Bronchial epithelial cell (primary cell): Measurements from ENCODE around the gene KCNA5. TPM values are rescaled to one million over a fixed set of nuclear protein-coding genes. Genes with fewer than 3 reads are reported as not detected.

ENCODE experiments used
- DNase-seq: peaks from one replicate; pipeline ENCODE4 v3.0.0-alpha.2; 2010; ENCODE audit warnings: low read depth
- FAIRE-seq: peaks from 2 replicates; lab custom pipeline; 2011; peaks lifted over from hg19 to GRCh38; lab: Jason Lieb, UNC
- H3K27me3 ChIP-seq: 2 replicates; pipeline ENCODE4 v1.5.1; 2011; ENCODE audit warnings: low read length; ENCODE audit not compliant: control insufficient read depth, insufficient read depth
- H3K36me3 ChIP-seq: 2 replicates; pipeline ENCODE4 v1.5.1; 2011; ENCODE audit warnings: low read length; ENCODE audit not compliant: control insufficient read depth, insufficient read depth
- H3K4me3 ChIP-seq: 2 replicates; pipeline ENCODE4 v1.5.1; 2011; ENCODE audit warnings: mild to moderate bottlenecking, low read depth, low read length, control low read depth
- total RNA-seq: library from RNA; depleted of rRNA; stranded (reverse); fragments of >200 nt; gene quantifications from 2 replicates; pipeline ENCODE4 v1.2.1, GENCODE V29; 2014
- TF ChIP-seq, protein P1 (sequence below): IDR thresholded peaks from 2 replicates; pipeline ENCODE4 v1.5.1; 2011; ENCODE audit warnings: mild to moderate bottlenecking, moderate library complexity, low read length, control low read depth, inconsistent platforms; ENCODE audit not compliant: insufficient read depth, severe bottlenecking

The KCNA5 gene
- total RNA-seq, 1 donor from 2014 or later: not detected

DNA sequence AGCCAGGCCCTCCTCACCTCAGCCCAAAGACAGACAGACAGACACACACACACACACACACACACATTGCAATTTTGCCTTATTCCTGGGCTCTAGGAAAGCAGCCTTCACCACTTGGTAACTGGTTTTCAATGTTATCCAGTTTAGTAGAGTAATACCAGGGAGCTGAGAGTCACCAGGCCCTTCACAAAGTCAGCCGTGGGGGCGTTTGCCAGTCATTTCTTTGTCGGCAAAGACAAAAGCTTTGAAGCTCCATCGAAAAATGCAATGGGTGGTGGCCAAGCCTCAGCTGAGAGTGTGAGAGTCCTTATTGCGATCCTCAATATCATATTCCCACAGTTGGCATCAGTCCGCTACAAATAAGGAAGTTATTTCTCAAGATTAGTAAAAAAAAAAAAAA lies 8.1 kb upstream of the KCNA5 start:
- Histone ChIP-seq H3K27me3 (no peaks in the 10 kb centered on the region), H3K4me3 (no peak overlapping the region), H3K36me3 (no peaks in the 10 kb centered on the region)
- FAIRE-seq (no peak), DNase-seq (no peak)
- TF ChIP-seq, protein P1, sequence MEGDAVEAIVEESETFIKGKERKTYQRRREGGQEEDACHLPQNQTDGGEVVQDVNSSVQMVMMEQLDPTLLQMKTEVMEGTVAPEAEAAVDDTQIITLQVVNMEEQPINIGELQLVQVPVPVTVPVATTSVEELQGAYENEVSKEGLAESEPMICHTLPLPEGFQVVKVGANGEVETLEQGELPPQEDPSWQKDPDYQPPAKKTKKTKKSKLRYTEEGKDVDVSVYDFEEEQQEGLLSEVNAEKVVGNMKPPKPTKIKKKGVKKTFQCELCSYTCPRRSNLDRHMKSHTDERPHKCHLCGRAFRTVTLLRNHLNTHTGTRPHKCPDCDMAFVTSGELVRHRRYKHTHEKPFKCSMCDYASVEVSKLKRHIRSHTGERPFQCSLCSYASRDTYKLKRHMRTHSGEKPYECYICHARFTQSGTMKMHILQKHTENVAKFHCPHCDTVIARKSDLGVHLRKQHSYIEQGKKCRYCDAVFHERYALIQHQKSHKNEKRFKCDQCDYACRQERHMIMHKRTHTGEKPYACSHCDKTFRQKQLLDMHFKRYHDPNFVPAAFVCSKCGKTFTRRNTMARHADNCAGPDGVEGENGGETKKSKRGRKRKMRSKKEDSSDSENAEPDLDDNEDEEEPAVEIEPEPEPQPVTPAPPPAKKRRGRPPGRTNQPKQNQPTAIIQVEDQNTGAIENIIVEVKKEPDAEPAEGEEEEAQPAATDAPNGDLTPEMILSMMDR: no peak

DNA sequence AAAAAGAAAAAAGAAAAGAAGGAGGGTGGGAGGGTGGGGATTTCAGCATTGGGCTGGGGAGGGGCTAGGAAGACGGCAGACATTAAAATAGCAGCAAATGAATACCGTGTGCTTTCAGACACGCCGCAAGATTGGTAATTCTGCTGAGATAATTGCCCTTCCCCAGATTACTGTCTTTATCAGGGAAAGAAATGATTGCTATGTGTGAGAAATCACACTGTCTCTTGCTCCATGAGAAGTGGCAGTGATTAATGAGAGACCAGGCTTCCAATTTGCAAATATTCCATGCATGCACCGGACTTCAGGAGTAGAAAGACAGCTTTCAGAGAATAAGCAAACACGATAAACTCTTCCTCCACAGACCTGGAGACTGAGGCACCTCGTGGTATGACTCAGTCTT lies 7.6 kb upstream of the KCNA5 start:
- Histone ChIP-seq H3K4me3 (no peak overlapping the region), H3K27me3 (no peaks in the 10 kb centered on the region), H3K36me3 (no peaks in the 10 kb centered on the region)
- TF ChIP-seq, protein P1: no peak
- DNase-seq (no peak), FAIRE-seq (no peak)

- H3K27me3 ChIP-seq: no peaks in the 10 kb centered on the region
- FAIRE-seq: no peak
These were observed 5.8 kb upstream of the KCNA5 start for GRCh38 chr12:5037795-5038357.

DNA sequence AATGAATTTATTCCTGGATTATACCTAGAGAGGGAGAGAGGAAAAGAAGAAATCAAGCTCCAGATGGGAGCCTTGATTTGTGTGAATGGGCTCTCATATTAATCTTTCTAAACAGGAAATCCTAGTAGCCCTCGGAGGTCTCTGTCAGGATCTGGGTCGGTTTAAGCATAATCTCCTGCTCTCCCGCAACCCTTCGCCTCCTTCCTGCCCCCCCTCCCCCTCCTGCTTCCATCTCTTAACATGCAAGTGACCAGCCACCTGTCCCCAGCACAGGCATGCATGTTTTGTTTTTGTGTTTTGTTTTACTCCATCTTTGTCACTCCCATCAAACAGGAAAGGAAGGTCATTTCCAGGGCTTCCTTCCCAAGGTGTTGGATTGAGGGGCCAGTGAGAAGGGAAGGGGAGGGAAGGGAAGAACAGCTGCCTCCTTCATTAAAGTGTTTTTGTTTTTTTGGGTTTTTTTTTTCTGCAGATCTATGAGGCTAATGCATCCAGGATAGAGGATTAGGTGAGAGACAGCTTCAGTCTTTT lies 4.8 kb upstream of the KCNA5 start:
- DNase-seq (no peak), FAIRE-seq (no peak)
- Histone ChIP-seq H3K4me3 (no peak overlapping the region), H3K27me3 (peaks cover 4% of the 10 kb centered on the region), H3K36me3 (no peaks in the 10 kb centered on the region)
- TF ChIP-seq, protein P1: no peak

More at GRCh38 chr12:5037795-5038357, 5.8 kb upstream of the KCNA5 start:
- no peaks in the 10 kb centered on the region for H3K36me3 ChIP-seq
- DNase-seq: no peak
- TF ChIP-seq, protein P1: no peak
- H3K4me3 ChIP-seq: no peak overlapping the region

DNA sequence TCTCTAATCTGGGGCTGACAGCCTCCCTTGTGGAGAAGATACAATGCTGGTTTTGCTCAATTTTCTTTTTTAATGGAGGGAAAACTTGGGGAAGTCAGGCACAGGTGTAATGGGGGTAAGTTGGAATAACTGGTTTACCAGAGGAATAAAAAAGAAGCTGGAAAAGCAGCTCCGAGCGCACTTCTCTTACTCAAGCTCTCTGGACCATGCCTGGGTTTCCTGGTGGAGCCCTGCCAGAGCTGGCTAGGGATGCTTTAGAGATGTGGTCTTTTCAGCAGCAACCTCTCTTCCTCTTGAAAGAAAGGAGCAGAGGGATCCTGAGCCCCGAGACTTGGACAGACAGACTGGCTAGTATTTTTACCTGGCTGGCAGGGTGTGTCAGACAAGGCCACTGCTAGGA lies 3.9 kb upstream of the KCNA5 start:
- Histone ChIP-seq H3K27me3 (peaks cover 4% of the 10 kb centered on the region), H3K4me3 (no peak overlapping the region), H3K36me3 (no peaks in the 10 kb centered on the region)
- no peak for FAIRE-seq
- TF ChIP-seq, protein P1: no peak
- DNase-seq: no peak

DNA sequence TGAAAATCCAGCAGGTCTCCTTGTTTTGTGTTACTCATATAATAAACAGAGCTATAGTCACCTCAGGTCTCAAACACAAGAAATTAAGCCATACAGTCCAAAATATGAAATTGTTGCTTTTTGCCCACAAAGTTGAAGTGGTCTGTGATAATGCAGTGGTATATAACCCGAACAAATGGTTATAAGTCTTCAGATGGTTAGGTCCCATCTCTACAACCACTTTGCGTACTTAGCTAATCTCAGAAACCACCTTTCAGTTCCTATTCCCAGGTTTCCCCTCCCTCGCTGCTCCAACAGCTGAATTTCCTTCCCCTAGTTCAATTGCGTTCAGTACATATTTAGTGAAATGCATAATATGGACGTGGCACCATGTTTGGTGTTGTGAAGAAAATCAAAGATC lies 3.3 kb upstream of the KCNA5 start:
- DNase-seq: no peak
- Histone ChIP-seq H3K27me3 (peaks cover 4% of the 10 kb centered on the region), H3K36me3 (no peaks in the 10 kb centered on the region), H3K4me3 (no peak overlapping the region)
- TF ChIP-seq, protein P1: no peak
- no peak for FAIRE-seq
